ENCODE data around the gene RIN3. TPM values are rescaled to one million over a fixed set of nuclear protein-coding genes. Genes with fewer than 3 reads are reported as not detected.

Gene RIN3
- total RNA-seq, 1 donor from 2014 or later: 28.0 TPM

GRCh38 chr14:92729634-92730358 lies 216.2 kb downstream of the RIN3 start:
- peaks cover 55% of the 10 kb centered on the region for H4K20me1 ChIP-seq (ENCODE audit: insufficient read depth, low read length)
- H3K9me3 Mint-ChIP-seq (ENCODE audit: unreplicated experiment): peaks cover 3% of the 10 kb centered on the region
- H3K36me3 ChIP-seq (ENCODE audit: insufficient read depth, low read length): peaks cover 9% of the 10 kb centered on the region
- FAIRE-seq: peak; percentile 80
- no peaks in the 10 kb centered on the region for H3K27me3 Mint-ChIP-seq (ENCODE audit: low read depth, unreplicated experiment)
- H3K27ac ChIP-seq (ENCODE audit: low read depth, low read length): peak overlapping the region; percentile 31
- peaks cover 10% of the 10 kb centered on the region for H3K9me3 ChIP-seq (ENCODE audit: insufficient read depth, low read depth, low read length)
- H3K79me2 ChIP-seq (ENCODE audit: insufficient read depth, low read length): no peaks in the 10 kb centered on the region
- H3K4me1 ChIP-seq (ENCODE audit: insufficient read depth, low read length): peaks cover 23% of the 10 kb centered on the region
- peak overlapping the region; percentile 65 for H3K4me2 ChIP-seq (ENCODE audit: low read length)
- H3K4me1 Mint-ChIP-seq (ENCODE audit: low read depth, unreplicated experiment): peaks cover 28% of the 10 kb centered on the region
- peak overlapping the region; percentile 28 for H3K9ac ChIP-seq (ENCODE audit: low read length)
- TF ChIP-seq EZH2 (IDR thresholded peaks at IDR 0.05; ENCODE audit: insufficient read depth, low read length) (no peak), CTCF (IDR thresholded peaks at IDR 0.05; ENCODE audit: insufficient read depth, low read depth, low read length) (no peak)
- H3K4me3 Mint-ChIP-seq (ENCODE audit: unreplicated experiment): peak overlapping the region; percentile 58
- H3K27me3 ChIP-seq (ENCODE audit: insufficient read depth, low read length): peaks cover 8% of the 10 kb centered on the region
- H2AFZ ChIP-seq (ENCODE audit: low read depth, low read length): no peak overlapping the region
- peak overlapping the region; percentile 91 for H3K27ac Mint-ChIP-seq (ENCODE audit: unreplicated experiment)
- peak; percentile 95 for DNase-seq (ENCODE audit: low read depth)
- peak overlapping the region; percentile 11 for H3K4me3 ChIP-seq (ENCODE audit: insufficient read depth, low read depth, low read length)
- peaks cover 34% of the 10 kb centered on the region for H3K36me3 Mint-ChIP-seq (ENCODE audit: low read depth, unreplicated experiment)

GRCh38 chr14:92731622-92732115 lies 218.1 kb downstream of the RIN3 start:
- peaks cover 8% of the 10 kb centered on the region for H3K27me3 ChIP-seq (ENCODE audit: insufficient read depth, low read length)
- no peaks in the 10 kb centered on the region for H3K79me2 ChIP-seq (ENCODE audit: insufficient read depth, low read length)
- no peak overlapping the region for H3K4me2 ChIP-seq (ENCODE audit: low read length)
- peaks cover 9% of the 10 kb centered on the region for H3K36me3 ChIP-seq (ENCODE audit: insufficient read depth, low read length)
- no peak overlapping the region for H3K27ac ChIP-seq (ENCODE audit: low read depth, low read length)
- Mint-ChIP-seq H3K27me3 (ENCODE audit: low read depth, unreplicated experiment) (no peaks in the 10 kb centered on the region), H3K36me3 (ENCODE audit: low read depth, unreplicated experiment) (peaks cover 34% of the 10 kb centered on the region), H3K4me1 (ENCODE audit: low read depth, unreplicated experiment) (peaks cover 22% of the 10 kb centered on the region), H3K4me3 (ENCODE audit: unreplicated experiment) (no peak overlapping the region), H3K9me3 (ENCODE audit: unreplicated experiment) (peaks cover 3% of the 10 kb centered on the region), H3K27ac (ENCODE audit: unreplicated experiment) (no peak overlapping the region)
- no peak for TF ChIP-seq EZH2 (IDR thresholded peaks at IDR 0.05; ENCODE audit: insufficient read depth, low read length)
- TF ChIP-seq CTCF (IDR thresholded peaks at IDR 0.05; ENCODE audit: insufficient read depth, low read depth, low read length): no peak
- no peak for FAIRE-seq
- no peak overlapping the region for H2AFZ ChIP-seq (ENCODE audit: low read depth, low read length)
- no peak for DNase-seq (ENCODE audit: low read depth)
- H3K4me3 ChIP-seq (ENCODE audit: insufficient read depth, low read depth, low read length): no peak overlapping the region
- peaks cover 17% of the 10 kb centered on the region for H3K4me1 ChIP-seq (ENCODE audit: insufficient read depth, low read length)
- H3K9me3 ChIP-seq (ENCODE audit: insufficient read depth, low read depth, low read length): peaks cover 10% of the 10 kb centered on the region
- H4K20me1 ChIP-seq (ENCODE audit: insufficient read depth, low read length): peaks cover 65% of the 10 kb centered on the region
- H3K9ac ChIP-seq (ENCODE audit: low read length): no peak overlapping the region

GRCh38 chr14:92733007-92733406 lies 219.4 kb downstream of the RIN3 start:
- peaks cover 26% of the 10 kb centered on the region for H3K4me1 Mint-ChIP-seq (ENCODE audit: low read depth, unreplicated experiment)
- peaks cover 65% of the 10 kb centered on the region for H4K20me1 ChIP-seq (ENCODE audit: insufficient read depth, low read length)
- FAIRE-seq: no peak
- peaks cover 34% of the 10 kb centered on the region for H3K36me3 Mint-ChIP-seq (ENCODE audit: low read depth, unreplicated experiment)
- H3K9me3 ChIP-seq (ENCODE audit: insufficient read depth, low read depth, low read length): peaks cover 10% of the 10 kb centered on the region
- no peaks in the 10 kb centered on the region for H3K79me2 ChIP-seq (ENCODE audit: insufficient read depth, low read length)
- peaks cover 3% of the 10 kb centered on the region for H3K27me3 ChIP-seq (ENCODE audit: insufficient read depth, low read length)
- peaks cover 16% of the 10 kb centered on the region for H3K4me1 ChIP-seq (ENCODE audit: insufficient read depth, low read length)
- no peak overlapping the region for H3K27ac ChIP-seq (ENCODE audit: low read depth, low read length)
- H2AFZ ChIP-seq (ENCODE audit: low read depth, low read length): no peak overlapping the region
- H3K9me3 Mint-ChIP-seq (ENCODE audit: unreplicated experiment): peaks cover 3% of the 10 kb centered on the region
- H3K4me3 ChIP-seq (ENCODE audit: insufficient read depth, low read depth, low read length): no peak overlapping the region
- peaks cover 9% of the 10 kb centered on the region for H3K36me3 ChIP-seq (ENCODE audit: insufficient read depth, low read length)
- H3K27ac Mint-ChIP-seq (ENCODE audit: unreplicated experiment): no peak overlapping the region
- TF ChIP-seq EZH2 (IDR thresholded peaks at IDR 0.05; ENCODE audit: insufficient read depth, low read length) (no peak), CTCF (IDR thresholded peaks at IDR 0.05; ENCODE audit: insufficient read depth, low read depth, low read length) (no peak)
- no peaks in the 10 kb centered on the region for H3K27me3 Mint-ChIP-seq (ENCODE audit: low read depth, unreplicated experiment)
- DNase-seq (ENCODE audit: low read depth): no peak
- H3K4me2 ChIP-seq (ENCODE audit: low read length): no peak overlapping the region
- H3K4me3 Mint-ChIP-seq (ENCODE audit: unreplicated experiment): no peak overlapping the region
- no peak overlapping the region for H3K9ac ChIP-seq (ENCODE audit: low read length)

All from astrocyte (in vitro differentiated cells and primary cell).